Thyroid gland (tissue), 4 donors: Measurements from ENCODE around the gene ZXDA. TPM values are rescaled to one million over a fixed set of nuclear protein-coding genes. Genes with fewer than 3 reads are reported as not detected.
"Not testable (repeated sequence)": the region's sequence is repeated elsewhere in the genome, so short reads cannot be mapped to it uniquely, and the experiment has no call there.

Experiments
- DNase-seq, 2 donors: peaks; one replicate each; pipeline ENCODE4 v3.0.0-alpha.2; 2019
- H3K27ac ChIP-seq, 3 donors: fragments of 200-600 bp; sonication (generic); 1 replicate in 2 of 3; 2 replicates in 1 of 3; pipeline ENCODE4 v1.5.1; 2016 to 2019; ENCODE audit warnings: mild to moderate bottlenecking in 1 of 3, moderate library complexity in 1 of 3
- H3K27me3 ChIP-seq: fragments of 200-600 bp; sonication (generic); one replicate; pipeline ENCODE4 v1.5.1; 2019
- H3K36me3 ChIP-seq, 2 donors: fragments of 200-600 bp; sonication (generic); one replicate each; pipeline ENCODE4 v1.5.1; 2016 to 2019
- H3K4me1 ChIP-seq, 2 donors: fragments of 200-600 bp; sonication (generic); one replicate each; pipeline ENCODE4 v1.5.1; 2017 to 2019
- H3K4me3 ChIP-seq, 3 donors: fragments of 200-600 bp; sonication (generic); replicated peaks in 1 of 3; 1 replicate in 2 of 3; 2 replicates in 1 of 3; pipeline ENCODE4 v1.5.1; 2016; ENCODE audit warnings: mild to moderate bottlenecking in 1 of 3
- H3K9me3 ChIP-seq: fragments of 200-600 bp; sonication (generic); one replicate; pipeline ENCODE4 v1.5.1; 2017
- POLR2A ChIP-seq, 2 donors: fragments of 450-650 bp; IDR thresholded peaks; one replicate each; pipeline ENCODE4 v1.6.1; 2017; ENCODE audit warnings: antibody characterized with exemption in 2 of 2, mild to moderate bottlenecking in 2 of 2, moderate library complexity in 1 of 2
- WGBS, 2 donors: methylation state at CpG; one replicate each; pipeline ENCODE4 v1.1.5; 2017; 5-methylcytosine and 5-hydroxymethylcytosine counted together
- intact Hi-C: fragments of 100-400 bp; cut with DNase I; formaldehyde crosslinking; loops from one replicate; pipeline ENCODE4 v1.15.1; 2023
- total RNA-seq, 4 donors: library from RNA; depleted of rRNA; stranded (reverse); fragments of >200 nt; gene quantifications; one replicate each; pipeline ENCODE4 v1.2.3, GENCODE V29; 2016
- TF ChIP-seq, protein P1 (sequence below), 6 experiments: fragments of 200-600 bp in 3 of 6; fragments of 450-650 bp in 3 of 6; sonication (generic) in 3 of 6; IDR thresholded peaks; one replicate each; pipeline ENCODE4 v1.5.1; 2016 to 2019; ENCODE audit warnings: antibody characterized with exemption in 6 of 6, mild to moderate bottlenecking in 2 of 6, inconsistent platforms in 1 of 6, moderate library complexity in 1 of 6

ZXDA gene, protein sequence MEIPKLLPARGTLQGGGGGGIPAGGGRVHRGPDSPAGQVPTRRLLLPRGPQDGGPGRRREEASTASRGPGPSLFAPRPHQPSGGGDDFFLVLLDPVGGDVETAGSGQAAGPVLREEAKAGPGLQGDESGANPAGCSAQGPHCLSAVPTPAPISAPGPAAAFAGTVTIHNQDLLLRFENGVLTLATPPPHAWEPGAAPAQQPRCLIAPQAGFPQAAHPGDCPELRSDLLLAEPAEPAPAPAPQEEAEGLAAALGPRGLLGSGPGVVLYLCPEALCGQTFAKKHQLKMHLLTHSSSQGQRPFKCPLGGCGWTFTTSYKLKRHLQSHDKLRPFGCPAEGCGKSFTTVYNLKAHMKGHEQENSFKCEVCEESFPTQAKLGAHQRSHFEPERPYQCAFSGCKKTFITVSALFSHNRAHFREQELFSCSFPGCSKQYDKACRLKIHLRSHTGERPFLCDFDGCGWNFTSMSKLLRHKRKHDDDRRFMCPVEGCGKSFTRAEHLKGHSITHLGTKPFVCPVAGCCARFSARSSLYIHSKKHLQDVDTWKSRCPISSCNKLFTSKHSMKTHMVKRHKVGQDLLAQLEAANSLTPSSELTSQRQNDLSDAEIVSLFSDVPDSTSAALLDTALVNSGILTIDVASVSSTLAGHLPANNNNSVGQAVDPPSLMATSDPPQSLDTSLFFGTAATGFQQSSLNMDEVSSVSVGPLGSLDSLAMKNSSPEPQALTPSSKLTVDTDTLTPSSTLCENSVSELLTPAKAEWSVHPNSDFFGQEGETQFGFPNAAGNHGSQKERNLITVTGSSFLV
- total RNA-seq: 10 to 100 TPM; 10.9 to 16.3 (median 12.2) TPM

DNA sequence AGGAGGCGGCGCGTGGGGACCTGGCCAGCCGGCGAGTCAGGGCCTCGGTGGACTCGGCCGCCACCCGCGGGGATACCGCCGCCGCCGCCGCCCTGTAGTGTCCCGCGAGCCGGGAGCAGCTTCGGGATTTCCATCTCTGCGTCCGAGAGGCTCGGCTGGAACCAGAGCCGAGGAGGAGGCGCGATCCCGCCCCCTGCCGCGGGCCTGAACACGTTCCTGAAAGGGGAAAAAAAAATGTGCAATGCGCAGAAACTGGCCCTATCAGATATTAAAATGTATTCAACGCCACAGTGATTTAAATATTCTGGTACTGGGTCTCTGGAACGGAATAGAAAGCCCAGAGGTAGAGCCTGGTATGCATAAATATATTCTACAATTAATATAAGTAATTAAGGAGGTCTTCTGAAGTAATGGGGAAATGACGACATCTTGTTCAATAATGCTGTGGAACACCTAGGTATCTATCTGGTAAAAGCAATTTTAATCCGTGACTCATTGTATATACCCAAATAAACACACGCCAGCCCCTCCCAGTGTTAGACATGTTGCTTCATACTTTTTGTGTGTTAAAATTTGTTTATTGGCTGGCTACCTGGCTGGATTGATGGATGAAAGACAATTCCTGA is at the start of gene ZXDA:
Gene ZXDA (minus strand): TSS at position 172 of the 626 bp plus-strand sequence. CDS start 38 bp downstream, at position 134.
- WGBS, 2 donors: 6 to 15% methylated on average over 6 of the region's 35 CpGs
- intact Hi-C loops, H3K27me3 ChIP-seq, DNase-seq, H3K36me3 ChIP-seq, H3K9me3 ChIP-seq, H3K4me1 ChIP-seq: not testable (repeated sequence)
- Histone ChIP-seq H3K27ac (peak within 1 kb of the TSS; percentile 76 to 93 (median 76)), H3K4me3 (peak within 1 kb of the TSS in 2 of 3 donors; percentile 30 to 42)

DNA sequence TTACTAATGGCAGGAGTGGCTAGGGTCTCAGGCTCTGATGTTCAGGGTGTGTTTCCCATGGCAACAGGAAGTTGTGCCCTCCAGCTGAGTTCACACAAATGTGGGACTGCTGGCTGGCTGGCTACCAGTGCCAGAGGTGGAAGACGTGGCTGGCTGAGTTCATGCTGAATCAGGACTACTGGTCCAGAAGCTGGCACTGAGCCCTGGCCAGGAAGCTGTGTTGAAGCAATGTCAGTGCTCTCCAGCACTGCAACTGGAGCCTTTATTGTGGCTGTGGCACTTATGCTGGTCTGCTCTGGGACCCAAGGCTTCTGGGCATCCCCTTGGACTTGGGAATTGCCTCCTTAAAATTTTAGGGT is 42.0 kb upstream of the ZXDA start:
- WGBS, 2 donors: no CpG with 5 or more reads among the region's 1 CpG
- intact Hi-C loops: no loop called here
- Histone ChIP-seq H3K27me3 (no peaks in the 10 kb centered on the region), H3K4me1 (no peaks in the 10 kb centered on the region), H3K36me3 (no peaks in the 10 kb centered on the region), H3K9me3 (no peaks in the 10 kb centered on the region), H3K27ac (no peak overlapping the region), H3K4me3 (no peak overlapping the region)
- peak; percentile 5 to 6 for DNase-seq
- no peak for TF ChIP-seq POLR2A (IDR thresholded peaks at IDR 0.05)
- TF ChIP-seq, protein P1, sequence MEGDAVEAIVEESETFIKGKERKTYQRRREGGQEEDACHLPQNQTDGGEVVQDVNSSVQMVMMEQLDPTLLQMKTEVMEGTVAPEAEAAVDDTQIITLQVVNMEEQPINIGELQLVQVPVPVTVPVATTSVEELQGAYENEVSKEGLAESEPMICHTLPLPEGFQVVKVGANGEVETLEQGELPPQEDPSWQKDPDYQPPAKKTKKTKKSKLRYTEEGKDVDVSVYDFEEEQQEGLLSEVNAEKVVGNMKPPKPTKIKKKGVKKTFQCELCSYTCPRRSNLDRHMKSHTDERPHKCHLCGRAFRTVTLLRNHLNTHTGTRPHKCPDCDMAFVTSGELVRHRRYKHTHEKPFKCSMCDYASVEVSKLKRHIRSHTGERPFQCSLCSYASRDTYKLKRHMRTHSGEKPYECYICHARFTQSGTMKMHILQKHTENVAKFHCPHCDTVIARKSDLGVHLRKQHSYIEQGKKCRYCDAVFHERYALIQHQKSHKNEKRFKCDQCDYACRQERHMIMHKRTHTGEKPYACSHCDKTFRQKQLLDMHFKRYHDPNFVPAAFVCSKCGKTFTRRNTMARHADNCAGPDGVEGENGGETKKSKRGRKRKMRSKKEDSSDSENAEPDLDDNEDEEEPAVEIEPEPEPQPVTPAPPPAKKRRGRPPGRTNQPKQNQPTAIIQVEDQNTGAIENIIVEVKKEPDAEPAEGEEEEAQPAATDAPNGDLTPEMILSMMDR (IDR thresholded peaks at IDR 0.05): no peak

DNA sequence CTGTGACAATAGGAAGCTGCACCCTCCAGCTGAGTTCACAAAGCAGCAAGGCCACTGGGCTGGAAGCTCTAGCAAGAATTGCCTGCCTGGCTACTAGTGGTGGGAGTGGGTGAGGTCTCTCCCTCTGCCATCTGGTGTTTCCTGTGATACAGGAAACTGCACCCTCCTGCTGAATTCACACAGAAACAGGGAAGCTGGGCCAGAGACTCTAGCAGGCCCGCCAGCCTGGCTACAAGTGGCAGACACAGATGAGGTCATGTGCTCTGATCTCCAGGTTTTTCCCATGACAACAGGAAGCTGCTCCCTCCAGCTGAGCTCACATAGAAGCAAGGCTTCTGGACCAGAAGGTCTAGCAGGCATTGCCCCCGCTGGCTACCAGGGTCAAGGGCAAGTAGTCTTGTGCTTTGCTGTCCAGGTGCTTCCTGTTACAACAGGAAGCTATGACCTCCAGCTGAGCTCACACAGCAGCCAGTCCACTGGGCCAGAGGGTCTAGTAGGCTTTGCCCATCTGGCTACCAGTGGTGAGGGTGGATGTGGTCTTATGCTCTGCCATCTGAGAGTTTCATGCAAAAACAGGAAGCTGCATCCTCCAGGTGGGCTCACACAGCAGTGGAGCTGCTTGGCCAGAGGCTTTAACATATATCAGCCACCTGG is 41.5 kb upstream of the ZXDA start:
- no peaks in the 10 kb centered on the region for H3K4me1 ChIP-seq
- no peak overlapping the region for H3K27ac ChIP-seq
- H3K9me3 ChIP-seq: no peaks in the 10 kb centered on the region
- peak in 1 of 2 donors; percentile 2 for DNase-seq
- no peak overlapping the region for H3K4me3 ChIP-seq
- H3K27me3 ChIP-seq: no peaks in the 10 kb centered on the region
- 50% methylated on average over 1 of the region's 2 CpGs; no CpG with 5 or more reads in 1 of the 2 donors for WGBS, 2 donors
- TF ChIP-seq, protein P1 (IDR thresholded peaks at IDR 0.05): no peak
- no peak for TF ChIP-seq POLR2A (IDR thresholded peaks at IDR 0.05)
- no peaks in the 10 kb centered on the region for H3K36me3 ChIP-seq
- intact Hi-C loops: no loop called here

DNA sequence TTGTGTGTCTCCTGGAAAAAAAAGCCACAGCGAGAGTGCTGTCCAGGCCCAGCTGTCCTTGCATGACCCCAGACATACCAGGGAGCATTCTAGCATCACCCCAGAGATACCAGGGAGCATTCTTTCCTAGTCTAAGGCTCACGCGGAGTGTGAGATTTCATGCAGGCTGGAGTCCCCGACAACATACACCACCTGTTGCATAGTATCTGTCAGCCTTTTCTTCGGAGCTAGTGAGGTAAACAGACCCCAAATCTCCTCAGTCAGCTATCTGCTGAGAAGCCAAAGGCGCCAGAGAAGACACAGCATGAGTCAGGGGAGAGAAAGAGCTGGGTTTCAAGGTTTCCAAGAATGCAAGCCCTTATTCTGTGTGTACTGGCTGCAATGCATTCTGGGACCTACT is 23.1 kb upstream of the ZXDA start:
- H3K27ac ChIP-seq: no peak overlapping the region
- H3K9me3 ChIP-seq: no peaks in the 10 kb centered on the region
- H3K27me3 ChIP-seq: no peaks in the 10 kb centered on the region
- no peak for TF ChIP-seq POLR2A (IDR thresholded peaks at IDR 0.05)
- TF ChIP-seq, protein P1 (IDR thresholded peaks at IDR 0.05): no peak
- no peak for DNase-seq
- intact Hi-C loops: no loop called here
- H3K36me3 ChIP-seq: no peaks in the 10 kb centered on the region
- H3K4me1 ChIP-seq: no peaks in the 10 kb centered on the region
- 77 to 80% methylated on average over 1 to 6 of the region's 6 CpGs for WGBS, 2 donors
- no peak overlapping the region for H3K4me3 ChIP-seq

DNA sequence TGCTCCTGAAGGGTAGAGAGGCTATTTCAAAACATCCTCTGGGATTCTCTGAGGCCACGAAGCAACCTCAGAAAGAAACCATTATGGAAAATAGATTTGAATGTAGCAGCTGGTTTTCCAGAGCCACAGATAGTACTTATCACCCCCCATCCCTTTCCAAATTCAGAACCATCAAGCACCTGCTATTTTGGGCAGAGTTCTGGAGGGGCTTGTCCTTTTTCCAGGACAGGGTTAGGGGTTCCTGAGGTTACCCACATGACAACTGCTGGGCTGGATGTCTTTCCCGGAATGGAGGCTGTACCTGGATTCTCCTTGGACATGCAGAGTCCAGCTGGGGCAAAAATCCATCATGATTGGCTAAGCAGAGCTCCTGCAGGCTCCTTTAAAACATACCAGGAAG is 22.0 kb upstream of the ZXDA start:
- no peaks in the 10 kb centered on the region for H3K4me1 ChIP-seq
- 40 to 60% methylated on average over 1 of the region's 2 CpGs for WGBS, 2 donors
- DNase-seq: no peak
- no peak overlapping the region for H3K27ac ChIP-seq
- no peaks in the 10 kb centered on the region for H3K9me3 ChIP-seq
- no peak for TF ChIP-seq POLR2A (IDR thresholded peaks at IDR 0.05)
- TF ChIP-seq, protein P1 (IDR thresholded peaks at IDR 0.05): no peak
- intact Hi-C loops: no loop called here
- H3K36me3 ChIP-seq: no peaks in the 10 kb centered on the region
- no peak overlapping the region for H3K4me3 ChIP-seq
- H3K27me3 ChIP-seq: no peaks in the 10 kb centered on the region
